GM21381 (cell line): ENCODE measurements around the gene RTBDN.

Source experiments
- ATAC-seq: cut with Tn5 transposase; IDR thresholded peaks from one replicate; pipeline ENCODE4 v1.9.1; 2021; ENCODE audit warnings: mild to moderate bottlenecking, moderate library complexity; ENCODE audit not compliant: unreplicated experiment

The RTBDN gene

GRCh38 chr19:12793290-12794195 is 40.8 kb downstream of the RTBDN start:
- ATAC-seq: peak; percentile 29

- ATAC-seq: no peak
These were observed 41.5 kb downstream of the RTBDN start for GRCh38 chr19:12792853-12793289.

- ATAC-seq: no peak
These were observed 42.1 kb downstream of the RTBDN start for GRCh38 chr19:12792051-12792852.

- peak; percentile 29 for ATAC-seq
These were observed 42.9 kb downstream of the RTBDN start, which contains the start of gene JUNB for GRCh38 chr19:12791345-12792050. Gene JUNB, plus strand, starts transcription at chr19:12791486. Its CDS starts 286 bp downstream, at chr19:12791772.

GRCh38 chr19:12790628-12791344 is 43.6 kb downstream of the RTBDN start:
- ATAC-seq: no peak

- peak; percentile 38 for ATAC-seq
These were observed 44.3 kb downstream of the RTBDN start for GRCh38 chr19:12789904-12790619.

GRCh38 chr19:12789098-12789903 is 45.1 kb downstream of the RTBDN start:
- no peak for ATAC-seq

GRCh38 chr19:12788682-12789097 is 45.7 kb downstream of the RTBDN start:
- no peak for ATAC-seq

GRCh38 chr19:12788042-12788681 is 46.2 kb downstream of the RTBDN start:
- ATAC-seq: no peak

GRCh38 chr19:12787458-12787857 is 46.9 kb downstream of the RTBDN start:
- ATAC-seq: no peak

- ATAC-seq: no peak
These were observed 47.4 kb downstream of the RTBDN start for GRCh38 chr19:12786952-12787351.

- no peak for ATAC-seq
These were observed 48.1 kb downstream of the RTBDN start for GRCh38 chr19:12786141-12786870.

- ATAC-seq: no peak
These were observed 48.8 kb downstream of the RTBDN start for GRCh38 chr19:12785431-12786031.

- no peak for ATAC-seq
These were observed 49.4 kb downstream of the RTBDN start for GRCh38 chr19:12784871-12785430.

- ATAC-seq: no peak
These were observed 49.9 kb downstream of the RTBDN start for GRCh38 chr19:12784394-12784870.

- no peak for ATAC-seq
These were observed 50.5 kb downstream of the RTBDN start for GRCh38 chr19:12783849-12784393.
